Trophoblast cell (in vitro differentiated cells and primary cell): Measurements from ENCODE around the gene NDNF.

Experiments
- DNase-seq, 2 donors: peaks; one replicate each; pipeline ENCODE4 v3.0.0-alpha.2; 2016
- H2AFZ ChIP-seq: 2 replicates; pipeline ENCODE4 v1.6.1; 2013; ENCODE audit warnings: low read length, moderate library complexity, mild to moderate bottlenecking; ENCODE audit not compliant: insufficient read depth, poor library complexity
- H2AK5ac ChIP-seq: 2 replicates; pipeline ENCODE4 v1.6.1; 2013; ENCODE audit warnings: mild to moderate bottlenecking, low read length
- H2BK120ac ChIP-seq: 2 replicates; pipeline ENCODE4 v1.6.1; 2013; ENCODE audit warnings: low read length, mild to moderate bottlenecking, moderate library complexity; ENCODE audit not compliant: insufficient read depth, poor library complexity
- H2BK12ac ChIP-seq: 2 replicates; pipeline ENCODE4 v1.6.1; 2013; ENCODE audit warnings: mild to moderate bottlenecking, low read length, moderate library complexity
- H2BK5ac ChIP-seq: 2 replicates; pipeline ENCODE4 v1.6.1; 2013; ENCODE audit warnings: low read length, low read depth, moderate library complexity, mild to moderate bottlenecking; ENCODE audit not compliant: poor library complexity
- H3K14ac ChIP-seq: 2 replicates; pipeline ENCODE4 v1.6.1; 2013; ENCODE audit warnings: mild to moderate bottlenecking, low read length
- H3K18ac ChIP-seq: 2 replicates; pipeline ENCODE4 v1.6.1; 2013; ENCODE audit warnings: mild to moderate bottlenecking, low read length
- H3K23ac ChIP-seq: 2 replicates; pipeline ENCODE4 v1.6.1; 2013; ENCODE audit warnings: low read length
- H3K27ac ChIP-seq: 2 replicates; pipeline ENCODE4 v1.5.1; 2013; ENCODE audit warnings: low read depth, mild to moderate bottlenecking, inconsistent platforms, low read length, moderate library complexity
- H3K27me3 ChIP-seq: 2 replicates; pipeline ENCODE4 v1.6.1; 2013; ENCODE audit warnings: inconsistent platforms, mild to moderate bottlenecking, low read length, moderate library complexity; ENCODE audit not compliant: insufficient read depth
- H3K36me3 ChIP-seq, 2 experiments: 1 replicate in 1 of 2; 2 replicates in 1 of 2; pipeline ENCODE4 v1.6.1; 2013; ENCODE audit warnings: low read length in 2 of 2, mild to moderate bottlenecking in 2 of 2, moderate library complexity in 1 of 2; ENCODE audit not compliant: insufficient read depth in 2 of 2, control insufficient read depth in 1 of 2
- H3K4ac ChIP-seq: 2 replicates; pipeline ENCODE4 v1.6.1; 2013; ENCODE audit warnings: low read depth, mild to moderate bottlenecking, low read length, moderate library complexity
- H3K4me1 ChIP-seq, 2 experiments: 1 replicate in 1 of 2; 2 replicates in 1 of 2; pipeline ENCODE4 v1.6.1; 2013; ENCODE audit warnings: low read length in 2 of 2, mild to moderate bottlenecking in 2 of 2, moderate library complexity in 1 of 2; ENCODE audit not compliant: insufficient read depth in 2 of 2, control insufficient read depth in 1 of 2
- H3K4me2 ChIP-seq: 2 replicates; pipeline ENCODE4 v1.6.1; 2013; ENCODE audit warnings: inconsistent platforms, mild to moderate bottlenecking, low read length, moderate library complexity
- H3K4me3 ChIP-seq: 2 replicates; pipeline ENCODE4 v1.5.1; 2013; ENCODE audit warnings: mild to moderate bottlenecking, low read depth, low read length, inconsistent platforms
- H3K79me1 ChIP-seq: one replicate; pipeline ENCODE4 v1.6.1; 2013; ENCODE audit warnings: low read length
- H3K79me2 ChIP-seq: 2 replicates; pipeline ENCODE4 v1.6.1; 2013; ENCODE audit warnings: low read length, mild to moderate bottlenecking; ENCODE audit not compliant: control insufficient read depth, insufficient read depth, poor library complexity
- H3K9ac ChIP-seq: 2 replicates; pipeline ENCODE4 v1.6.1; 2013; ENCODE audit warnings: mild to moderate bottlenecking, low read length
- H3K9me3 ChIP-seq: 2 replicates; pipeline ENCODE4 v1.6.1; 2013; ENCODE audit warnings: low read depth, mild to moderate bottlenecking, control low read depth, inconsistent platforms, low read length; ENCODE audit not compliant: insufficient read depth
- H4K12ac ChIP-seq: 2 replicates; pipeline ENCODE4 v1.6.1; 2013; ENCODE audit warnings: low read depth, mild to moderate bottlenecking, low read length, moderate library complexity
- H4K8ac ChIP-seq: 2 replicates; pipeline ENCODE4 v1.6.1; 2013; ENCODE audit warnings: low read depth, mild to moderate bottlenecking, low read length, moderate library complexity
- H4K91ac ChIP-seq: one replicate; pipeline ENCODE4 v1.6.1; 2013; ENCODE audit warnings: low read depth, mild to moderate bottlenecking, low read length, moderate library complexity
- WGBS: extraction: QIAGEN DNeasy Blood & Tissue Kit; methylation state at CpG from one replicate; pipeline ENCODE4 v1.1.7; 2013; ENCODE audit warnings: missing lambda C conversion rate; ENCODE audit not compliant: insufficient read length, insufficient coverage; ENCODE audit errors: extremely low coverage; 5-methylcytosine and 5-hydroxymethylcytosine counted together

The NDNF gene

DNA sequence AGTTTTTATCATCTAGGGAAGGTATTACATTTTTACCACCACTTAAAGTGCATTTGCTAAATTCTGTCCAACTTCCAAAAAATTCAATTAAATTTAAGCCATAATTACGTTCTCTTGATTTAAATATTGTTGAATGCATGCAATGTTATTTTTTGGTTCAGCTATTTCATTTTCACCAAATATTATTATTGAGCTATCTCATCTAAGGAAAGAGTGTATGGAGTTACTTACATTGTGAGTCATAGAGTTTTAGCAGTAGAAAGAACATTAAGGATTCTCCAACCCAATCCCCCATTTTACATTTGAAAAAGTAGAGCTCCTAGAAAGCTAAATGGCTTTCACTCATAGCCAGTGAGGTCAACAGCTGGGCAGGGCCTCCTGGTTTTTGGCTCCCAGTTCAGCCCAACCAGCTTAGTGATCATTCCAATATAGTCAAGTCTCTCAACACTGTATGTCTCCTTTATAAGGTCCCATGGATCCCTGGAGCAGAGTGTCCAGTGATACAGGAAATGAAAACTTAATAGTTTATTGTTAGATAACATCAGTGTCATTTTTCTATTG is 60.5 kb downstream of the NDNF start:
- Histone ChIP-seq H3K36me3 (no peaks in the 10 kb centered on the region), H3K79me2 (no peaks in the 10 kb centered on the region), H2BK5ac (no peak overlapping the region)

DNA sequence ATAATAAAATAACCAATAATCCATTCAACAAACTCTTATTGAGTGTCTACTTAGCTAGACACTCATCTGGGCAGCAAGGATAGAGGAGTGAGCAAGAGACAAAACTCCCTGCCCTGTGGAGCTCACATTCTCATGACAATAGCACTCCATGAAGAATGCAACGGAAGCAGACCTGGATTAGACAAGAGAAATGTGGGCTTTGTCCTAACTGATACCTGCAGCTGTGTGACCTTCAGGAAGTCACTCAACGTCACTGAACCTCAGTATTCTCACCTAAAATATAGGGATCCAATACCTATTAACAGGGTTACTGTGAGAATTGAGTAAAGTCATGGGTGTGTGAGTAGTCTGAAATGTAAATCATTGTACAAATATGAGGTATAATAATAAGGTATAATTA is 61.2 kb downstream of the NDNF start:
- Histone ChIP-seq H3K4ac (no peak overlapping the region), H3K9ac (no peak overlapping the region), H3K4me1 (no peaks in the 10 kb centered on the region), H3K9me3 (no peaks in the 10 kb centered on the region), H2BK120ac (no peak overlapping the region), H4K8ac (no peak overlapping the region), H2BK12ac (no peak overlapping the region), H4K12ac (no peak overlapping the region), H3K4me2 (no peak overlapping the region), H3K18ac (no peak overlapping the region), H3K14ac (no peak overlapping the region), H3K27ac (no peak overlapping the region), H2BK5ac (no peak overlapping the region), H3K36me3 (no peaks in the 10 kb centered on the region), H4K91ac (no peak overlapping the region), H2AFZ (no peak overlapping the region), H3K79me1 (no peaks in the 10 kb centered on the region), H3K4me3 (no peak overlapping the region), H2AK5ac (no peak overlapping the region), H3K79me2 (no peaks in the 10 kb centered on the region), H3K27me3 (no peaks in the 10 kb centered on the region), H3K23ac (no peak overlapping the region)
- DNase-seq: no peak
- no CpG with 5 or more reads among the region's 2 CpGs for WGBS

More for the DNA sequence above, 60.5 kb downstream of the NDNF start:
- Histone ChIP-seq H3K14ac (no peak overlapping the region), H3K79me1 (no peaks in the 10 kb centered on the region), H3K4me3 (no peak overlapping the region), H3K27ac (no peak overlapping the region), H4K12ac (no peak overlapping the region), H3K27me3 (no peaks in the 10 kb centered on the region), H3K4me2 (no peak overlapping the region), H2BK120ac (no peak overlapping the region), H2AK5ac (no peak overlapping the region), H3K9me3 (no peaks in the 10 kb centered on the region), H2AFZ (no peak overlapping the region), H3K23ac (no peak overlapping the region), H3K9ac (no peak overlapping the region), H3K18ac (no peak overlapping the region), H2BK12ac (no peak overlapping the region), H4K91ac (no peak overlapping the region), H4K8ac (no peak overlapping the region), H3K4ac (no peak overlapping the region), H3K4me1 (no peaks in the 10 kb centered on the region)
- DNase-seq: no peak
- WGBS: no CpG with 5 or more reads among the region's 1 CpG

- no peaks in the 10 kb centered on the region for H3K79me1 ChIP-seq
- WGBS: no CpG with 5 or more reads among the region's 3 CpGs
- H3K23ac ChIP-seq: no peak overlapping the region
- H3K9me3 ChIP-seq: no peaks in the 10 kb centered on the region
- no peak overlapping the region for H3K4me3 ChIP-seq
- no peaks in the 10 kb centered on the region for H3K27me3 ChIP-seq
- no peaks in the 10 kb centered on the region for H3K36me3 ChIP-seq
- no peak overlapping the region for H3K27ac ChIP-seq
- no peak overlapping the region for H3K9ac ChIP-seq
- DNase-seq: no peak
- H3K18ac ChIP-seq: no peak overlapping the region
- no peak overlapping the region for H2AK5ac ChIP-seq
- no peak overlapping the region for H2BK120ac ChIP-seq
- H4K91ac ChIP-seq: no peak overlapping the region
- H3K14ac ChIP-seq: no peak overlapping the region
- H4K8ac ChIP-seq: no peak overlapping the region
- no peak overlapping the region for H2BK12ac ChIP-seq
- H3K4me2 ChIP-seq: no peak overlapping the region
- H2BK5ac ChIP-seq: no peak overlapping the region
- H4K12ac ChIP-seq: no peak overlapping the region
- no peaks in the 10 kb centered on the region for H3K79me2 ChIP-seq
- H3K4ac ChIP-seq: no peak overlapping the region
- H2AFZ ChIP-seq: no peak overlapping the region
- H3K4me1 ChIP-seq: no peaks in the 10 kb centered on the region
Measured at GRCh38 chr4:121009578-121010478, 62.5 kb downstream of the NDNF start.

GRCh38 chr4:121007660-121008059 is 64.7 kb downstream of the NDNF start:
- WGBS: no CpG with 5 or more reads among the region's 1 CpG
- H2BK5ac ChIP-seq: no peak overlapping the region
- H3K4me3 ChIP-seq: no peak overlapping the region
- H3K27me3 ChIP-seq: no peaks in the 10 kb centered on the region
- no peak overlapping the region for H3K4me2 ChIP-seq
- no peak overlapping the region for H4K12ac ChIP-seq
- H3K23ac ChIP-seq: no peak overlapping the region
- DNase-seq: no peak
- H2BK12ac ChIP-seq: no peak overlapping the region
- H3K9ac ChIP-seq: no peak overlapping the region
- no peak overlapping the region for H3K4ac ChIP-seq
- H3K79me2 ChIP-seq: no peaks in the 10 kb centered on the region
- H4K91ac ChIP-seq: no peak overlapping the region
- no peak overlapping the region for H4K8ac ChIP-seq
- H2BK120ac ChIP-seq: no peak overlapping the region
- no peaks in the 10 kb centered on the region for H3K79me1 ChIP-seq
- no peaks in the 10 kb centered on the region for H3K36me3 ChIP-seq
- no peak overlapping the region for H3K18ac ChIP-seq
- no peak overlapping the region for H2AFZ ChIP-seq
- no peak overlapping the region for H2AK5ac ChIP-seq
- peaks cover 6% of the 10 kb centered on the region for H3K9me3 ChIP-seq
- no peaks in the 10 kb centered on the region for H3K4me1 ChIP-seq
- no peak overlapping the region for H3K14ac ChIP-seq
- H3K27ac ChIP-seq: no peak overlapping the region
